Activated T-helper 1 cell treated with Interleukin-2 at 50 U/mL for 16 hours (primary cell): ENCODE data around the gene DRG2.

Experiments
- DNase-seq: peaks from one replicate; pipeline ENCODE4 v3.0.0-alpha.2; 2020; ENCODE audit warnings: low read depth

Gene DRG2

GRCh38 chr17:18074566-18075272 lies 13.0 kb upstream of the DRG2 start:
- DNase-seq = no peak

GRCh38 chr17:18076936-18077335 lies 10.8 kb upstream of the DRG2 start:
- no peak for DNase-seq

- no peak for DNase-seq
These were observed 8.2 kb upstream of the DRG2 start for GRCh38 chr17:18079543-18079942.

GRCh38 chr17:18084256-18084655 lies 3.5 kb upstream of the DRG2 start:
- no peak for DNase-seq

- DNase-seq = no peak
These were observed 1.9 kb downstream of the DRG2 start for GRCh38 chr17:18089613-18090012.

GRCh38 chr17:18093616-18094408 lies 6.1 kb downstream of the DRG2 start:
- DNase-seq = no peak

- DNase-seq = no peak
These were observed 6.7 kb downstream of the DRG2 start for GRCh38 chr17:18094409-18094807.

- DNase-seq = no peak
These were observed 11.8 kb downstream of the DRG2 start for GRCh38 chr17:18099516-18099915.

GRCh38 chr17:18100616-18101015 lies 12.9 kb downstream of the DRG2 start:
- no peak for DNase-seq

- no peak for DNase-seq
These were observed 14.1 kb downstream of the DRG2 start for GRCh38 chr17:18101828-18102227.

- no peak for DNase-seq
These were observed 14.9 kb downstream of the DRG2 start for GRCh38 chr17:18102640-18103039.

GRCh38 chr17:18105027-18105426 lies 17.3 kb downstream of the DRG2 start:
- DNase-seq = no peak

- DNase-seq = no peak
These were observed 17.8 kb downstream of the DRG2 start for GRCh38 chr17:18105595-18105994.

GRCh38 chr17:18106211-18106610 lies 18.5 kb downstream of the DRG2 start:
- no peak for DNase-seq

GRCh38 chr17:18107061-18107790 lies 19.5 kb downstream of the DRG2 start:
- no peak for DNase-seq

- no peak for DNase-seq
These were observed 20.2 kb downstream of the DRG2 start for GRCh38 chr17:18107971-18108370.

- DNase-seq = no peak
These were observed 20.9 kb downstream of the DRG2 start, which contains the start of gene MYO15A for GRCh38 chr17:18108401-18109312. MYO15A (plus strand) TSS chr17:18108756; CDS start chr17:18118801, 10,045 bp downstream.

GRCh38 chr17:18109935-18110485 lies 22.3 kb downstream of the DRG2 start:
- no peak for DNase-seq

GRCh38 chr17:18110636-18111145 lies 22.9 kb downstream of the DRG2 start:
- DNase-seq = no peak

- DNase-seq = no peak
These were observed 23.7 kb downstream of the DRG2 start for GRCh38 chr17:18111330-18111971.

GRCh38 chr17:18115517-18115916 lies 27.8 kb downstream of the DRG2 start:
- DNase-seq = no peak
